ENCODE data around the gene PGK2. TPM values are rescaled to one million over a fixed set of nuclear protein-coding genes. Genes with fewer than 3 reads are reported as not detected.

Gene PGK2
- total RNA-seq, 1 donor from 2014 or later = not detected

GRCh38 chr6:49766762-49767161, 20.3 kb downstream of the PGK2 start:
- Histone ChIP-seq H3K4me3 (ENCODE audit: low read depth, low read length) (no peak overlapping the region), H3K27me3 (ENCODE audit: control insufficient read depth, insufficient read depth, low read length) (no peaks in the 10 kb centered on the region), H3K36me3 (ENCODE audit: control insufficient read depth, insufficient read depth, low read length) (no peaks in the 10 kb centered on the region)
- FAIRE-seq (no peak), DNase-seq (ENCODE audit: low read depth) (no peak)
- no peak for TF ChIP-seq CTCF (IDR thresholded peaks at IDR 0.05; ENCODE audit: insufficient read depth, low read length, severe bottlenecking)

DNA sequence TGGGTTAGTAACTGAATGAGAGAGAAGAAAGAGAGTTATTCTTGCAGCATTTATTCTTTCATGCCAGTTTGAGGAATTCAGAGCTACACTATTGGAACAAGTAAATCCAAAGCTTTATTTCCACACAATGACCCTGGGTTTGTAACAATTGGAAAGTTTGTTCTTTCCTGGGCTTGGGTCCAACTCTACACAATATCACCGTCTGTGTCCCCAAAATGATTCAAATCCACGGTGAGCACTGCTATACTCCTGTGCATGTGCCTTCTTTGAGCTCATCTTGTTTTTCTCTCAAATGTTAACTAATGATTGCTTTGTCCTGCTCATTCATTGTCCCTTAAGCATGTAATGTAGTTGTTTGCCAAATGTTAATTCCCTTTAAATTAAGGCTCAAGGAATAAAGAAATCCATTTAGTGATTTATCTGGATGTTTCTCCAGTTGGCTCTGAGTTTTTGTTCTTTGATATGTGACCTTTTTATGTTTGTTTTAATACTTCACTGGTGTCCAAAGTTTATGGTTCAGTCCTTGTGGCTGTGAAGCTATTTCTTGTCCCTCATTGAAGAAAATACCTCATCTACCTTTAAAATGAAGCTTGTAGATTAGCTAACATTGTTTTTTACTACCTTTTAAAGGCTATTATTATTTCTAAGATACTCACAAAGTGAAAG, 22.4 kb downstream of the PGK2 start:
- FAIRE-seq (no peak), DNase-seq (ENCODE audit: low read depth) (no peak)
- Histone ChIP-seq H3K4me3 (ENCODE audit: low read depth, low read length) (no peak overlapping the region), H3K36me3 (ENCODE audit: control insufficient read depth, insufficient read depth, low read length) (no peaks in the 10 kb centered on the region), H3K27me3 (ENCODE audit: control insufficient read depth, insufficient read depth, low read length) (no peaks in the 10 kb centered on the region)
- no peak for TF ChIP-seq CTCF (IDR thresholded peaks at IDR 0.05; ENCODE audit: insufficient read depth, low read length, severe bottlenecking)

DNA sequence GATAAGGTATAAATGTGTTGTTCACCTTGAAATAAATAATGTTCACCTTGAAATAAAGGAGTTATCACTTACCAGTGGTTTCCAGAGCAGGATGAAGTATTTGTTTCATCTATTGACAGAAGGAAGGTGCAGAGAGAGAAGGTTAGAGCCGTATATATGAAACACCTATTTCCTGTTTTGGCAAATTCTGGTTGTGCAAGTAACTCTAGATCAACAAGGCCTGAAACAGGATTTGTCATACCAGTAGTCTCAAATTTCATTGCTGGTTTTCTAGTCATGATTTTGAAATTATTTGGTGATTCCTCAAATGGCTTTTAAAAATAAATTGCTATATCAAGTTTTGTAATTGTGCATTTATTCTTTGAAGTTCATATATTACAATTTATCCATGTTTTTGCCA, 42.8 kb downstream of the PGK2 start, which contains the start of gene CRISP3:
CRISP3 (minus strand) TSS at position 130 of the 400 bp plus-strand sequence; CDS start at position 109, 21 bp downstream.
- Histone ChIP-seq H3K36me3 (ENCODE audit: control insufficient read depth, insufficient read depth, low read length) (no peaks in the 10 kb centered on the region), H3K27me3 (ENCODE audit: control insufficient read depth, insufficient read depth, low read length) (no peaks in the 10 kb centered on the region), H3K4me3 (ENCODE audit: low read depth, low read length) (no peak within 1 kb of the TSS)
- TF ChIP-seq CTCF (IDR thresholded peaks at IDR 0.05; ENCODE audit: insufficient read depth, low read length, severe bottlenecking) = no peak
- peak; percentile 78 for DNase-seq (ENCODE audit: low read depth)
- FAIRE-seq = no peak

- H3K36me3 ChIP-seq (ENCODE audit: control insufficient read depth, insufficient read depth, low read length) = no peaks in the 10 kb centered on the region
Observed at GRCh38 chr6:49743429-49743828, 43.7 kb downstream of the PGK2 start.

DNA sequence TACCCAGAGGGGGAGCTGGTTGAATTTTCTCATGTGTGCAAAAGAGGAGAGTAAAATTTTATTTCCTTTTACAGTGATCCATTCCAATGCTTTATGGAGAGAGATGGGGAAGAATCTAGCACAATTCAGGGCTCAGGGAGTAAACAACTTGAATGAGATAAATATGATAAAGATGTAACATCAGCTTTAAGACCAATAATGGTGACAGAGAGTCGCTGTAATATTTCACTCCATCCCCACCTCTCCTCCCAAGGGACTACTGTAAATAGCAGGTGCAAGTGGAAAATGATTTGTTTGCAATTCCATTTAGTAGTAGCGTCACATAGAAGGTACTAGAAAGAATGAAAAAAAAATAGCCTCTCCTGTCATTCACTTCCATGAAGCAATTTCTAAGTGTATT, 47.7 kb downstream of the PGK2 start:
- no peaks in the 10 kb centered on the region for H3K36me3 ChIP-seq (ENCODE audit: control insufficient read depth, insufficient read depth, low read length)
- no peaks in the 10 kb centered on the region for H3K27me3 ChIP-seq (ENCODE audit: control insufficient read depth, insufficient read depth, low read length)
- DNase-seq (ENCODE audit: low read depth) = no peak
- no peak for TF ChIP-seq CTCF (IDR thresholded peaks at IDR 0.05; ENCODE audit: insufficient read depth, low read length, severe bottlenecking)
- FAIRE-seq = no peak
- H3K4me3 ChIP-seq (ENCODE audit: low read depth, low read length) = no peak overlapping the region

More at GRCh38 chr6:49743429-49743828, 43.7 kb downstream of the PGK2 start:
- FAIRE-seq (no peak), DNase-seq (ENCODE audit: low read depth) (no peak)
- Histone ChIP-seq H3K27me3 (ENCODE audit: control insufficient read depth, insufficient read depth, low read length) (no peaks in the 10 kb centered on the region), H3K4me3 (ENCODE audit: low read depth, low read length) (no peak overlapping the region)
- TF ChIP-seq CTCF (IDR thresholded peaks at IDR 0.05; ENCODE audit: insufficient read depth, low read length, severe bottlenecking) = no peak

GRCh38 chr6:49736017-49736508, 51.0 kb downstream of the PGK2 start:
- TF ChIP-seq CTCF (IDR thresholded peaks at IDR 0.05; ENCODE audit: insufficient read depth, low read length, severe bottlenecking) = no peak
- DNase-seq (ENCODE audit: low read depth) (no peak), FAIRE-seq (no peak)
- no peak overlapping the region for H3K4me3 ChIP-seq (ENCODE audit: low read depth, low read length)
- H3K27me3 ChIP-seq (ENCODE audit: control insufficient read depth, insufficient read depth, low read length) = no peaks in the 10 kb centered on the region
- H3K36me3 ChIP-seq (ENCODE audit: control insufficient read depth, insufficient read depth, low read length) = no peaks in the 10 kb centered on the region

Measured in bronchial epithelial cell (primary cell).